Chondrocyte (in vitro differentiated cells): ENCODE measurements around the gene GAPVD1. TPM values are rescaled to one million over a fixed set of nuclear protein-coding genes. Genes with fewer than 3 reads are reported as not detected.

Experiments used
- DNase-seq: peaks from one replicate; pipeline ENCODE4 v3.0.0; 2021; ENCODE audit warnings: mixed read lengths, low spot score
- H3K27ac Mint-ChIP-seq: one replicate; pipeline ENCODE4 v1.8.0; 2021; ENCODE audit warnings: mild to moderate bottlenecking, moderate library complexity, mixed read lengths; ENCODE audit not compliant: unreplicated experiment
- H3K27me3 Mint-ChIP-seq: 2 replicates; pipeline ENCODE4 v1.8.0; 2021; ENCODE audit warnings: low read depth, mixed read lengths
- H3K36me3 Mint-ChIP-seq: 2 replicates; pipeline ENCODE4 v1.8.0; 2021; ENCODE audit warnings: low read depth, mixed read lengths
- H3K4me1 Mint-ChIP-seq: 2 replicates; pipeline ENCODE4 v1.8.0; 2021; ENCODE audit warnings: low read depth, mild to moderate bottlenecking, mixed read lengths
- H3K4me3 Mint-ChIP-seq: one replicate; pipeline ENCODE4 v1.8.0; 2021; ENCODE audit warnings: mild to moderate bottlenecking, moderate library complexity, mixed read lengths; ENCODE audit not compliant: unreplicated experiment
- H3K9me3 Mint-ChIP-seq: 2 replicates; pipeline ENCODE4 v1.8.0; 2021; ENCODE audit warnings: low read depth, mixed read lengths
- CTCF ChIP-seq: fragments of 200-600 bp; sonication (generic); IDR thresholded peaks from 2 replicates; pipeline ENCODE4 v1.5.0; 2021; ENCODE audit warnings: antibody characterized with exemption, mild to moderate bottlenecking, moderate library complexity
- total RNA-seq: library from RNA; stranded (reverse); gene quantifications from 3 replicates; pipeline ENCODE4 v1.2.1, GENCODE V29; 2021

Gene GAPVD1
- total RNA-seq, 1 donor from 2014 or later: 46.2 TPM

- no peak for TF ChIP-seq CTCF
- no peak overlapping the region for H3K4me3 Mint-ChIP-seq
- H3K27me3 Mint-ChIP-seq: no peaks in the 10 kb centered on the region
- DNase-seq: no peak
- no peaks in the 10 kb centered on the region for H3K36me3 Mint-ChIP-seq
- H3K4me1 Mint-ChIP-seq: no peaks in the 10 kb centered on the region
- H3K27ac Mint-ChIP-seq: no peak overlapping the region
- no peaks in the 10 kb centered on the region for H3K9me3 Mint-ChIP-seq
Observed at GRCh38 chr9:125416517-125416916, 154.9 kb downstream of the GAPVD1 start.

Other genes starting within 250 kb of the GAPVD1 start
- 5.1 to 6.0 TPM (median 5.4 TPM) in 3 replicates for gene SCAI, start 118.3 kb upstream of the GAPVD1 start, total RNA-seq
- 31.8 to 39.8 TPM (median 35.3 TPM) in 3 replicates for gene PPP6C, start 72.0 kb upstream of the GAPVD1 start, total RNA-seq
- 25.3 to 31.8 TPM (median 27.0 TPM) in 3 replicates for gene RABEPK, start 61.3 kb upstream of the GAPVD1 start, total RNA-seq
- gene HSPA5, start 20.5 kb upstream of the GAPVD1 start, total RNA-seq: 176 to 369 TPM (median 362 TPM) in 3 replicates